NT2/D1 (cell line): Measurements from ENCODE around the gene SNRNP70.
A peak's percentile ranks its signal among the peaks of the same experiment; 100 is the strongest.
"Not testable (repeated sequence)": the region's sequence is repeated elsewhere in the genome, so short reads cannot be mapped to it uniquely, and the experiment has no call there.

Experiments
- DNase-seq: peaks from one replicate; pipeline ENCODE4 v3.0.0-alpha.2; 2011; ENCODE audit warnings: low read depth, low spot score
- H3K27me3 ChIP-seq: 2 replicates; pipeline ENCODE4 v1.6.0; 2011; ENCODE audit warnings: mild to moderate bottlenecking; ENCODE audit not compliant: insufficient read length, insufficient read depth
- H3K36me3 ChIP-seq: 2 replicates; pipeline ENCODE4 v1.6.1; 2011; ENCODE audit warnings: mild to moderate bottlenecking, low read length, mixed read lengths; ENCODE audit not compliant: insufficient read depth, insufficient read length
- H3K4me1 ChIP-seq: 2 replicates; pipeline ENCODE4 v1.5.1; 2011; ENCODE audit not compliant: insufficient read depth, insufficient read length
- H3K4me3 ChIP-seq: 2 replicates; pipeline ENCODE4 v1.5.1; 2011; ENCODE audit warnings: low read depth; ENCODE audit not compliant: insufficient read length
- H3K9ac ChIP-seq: 2 replicates; pipeline ENCODE4 v1.6.0; 2011; ENCODE audit warnings: low read depth; ENCODE audit not compliant: insufficient read length
- H3K9me3 ChIP-seq: 2 replicates; pipeline ENCODE4 v1.5.1; 2011; ENCODE audit warnings: mild to moderate bottlenecking, low read length; ENCODE audit not compliant: insufficient read depth
- SUZ12 ChIP-seq: IDR thresholded peaks from 2 replicates; pipeline ENCODE4 v1.6.1; 2011; ENCODE audit not compliant: insufficient read length, insufficient read depth; ENCODE audit errors: extremely low read depth
- YY1 ChIP-seq: IDR thresholded peaks from 2 replicates; pipeline ENCODE4 v1.6.1; 2011; ENCODE audit not compliant: insufficient read length, insufficient read depth
- ZNF274 ChIP-seq: IDR thresholded peaks from 2 replicates; pipeline ENCODE4 v1.6.1; 2011; ENCODE audit warnings: mild to moderate bottlenecking, low read depth, low read length

The SNRNP70 gene

GRCh38 chr19:49071860-49072547 lies 13.2 kb upstream of the SNRNP70 start:
- DNase-seq: no peak

DNA sequence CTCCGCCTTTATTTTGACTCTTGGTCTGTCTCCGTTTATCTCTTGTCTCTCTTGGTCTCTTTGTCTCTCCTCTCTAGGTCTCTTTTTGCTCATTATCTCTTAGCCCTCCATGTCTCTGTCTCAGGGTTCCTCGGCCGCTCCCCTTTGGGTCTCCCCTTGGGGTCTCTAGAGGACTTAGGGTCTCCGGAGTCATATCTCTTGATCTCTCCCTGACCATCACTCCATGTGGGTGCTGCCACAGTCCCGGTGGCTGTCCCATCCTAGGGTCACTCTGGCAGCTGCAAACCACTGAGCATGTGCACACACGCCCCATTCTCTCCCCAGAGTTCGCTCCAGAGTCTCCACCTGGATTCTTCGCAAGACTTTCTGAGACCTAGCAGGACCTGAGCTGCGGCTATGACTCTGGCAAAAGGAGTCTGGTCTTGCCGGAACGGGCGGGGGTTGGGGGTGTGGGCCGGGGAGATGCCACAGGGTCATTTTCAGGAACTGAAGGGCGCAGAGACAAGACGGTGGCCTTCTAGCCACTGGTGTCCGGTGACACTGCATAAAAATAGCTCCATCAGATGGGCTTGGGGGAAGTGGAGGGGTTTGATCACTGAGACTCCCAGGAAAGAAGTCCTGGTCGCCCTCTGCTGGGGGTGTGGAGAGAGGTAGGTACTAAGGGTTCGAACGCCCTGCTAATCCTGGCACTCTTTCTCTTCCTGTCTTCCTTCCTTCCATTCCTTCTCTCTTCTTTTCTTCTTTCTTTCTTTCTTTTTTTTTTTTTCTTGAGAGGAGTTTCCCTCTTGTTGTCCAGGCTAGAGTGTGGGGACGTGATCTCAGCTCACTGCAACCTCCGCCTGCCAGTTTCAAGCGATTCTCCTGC lies 11.5 kb upstream of the SNRNP70 start:
- H3K4me3 ChIP-seq: no peak overlapping the region
- H3K27me3 ChIP-seq: peaks cover 33% of the 10 kb centered on the region

More at GRCh38 chr19:49071860-49072547, 13.2 kb upstream of the SNRNP70 start:
- Histone ChIP-seq H3K27me3 (peaks cover 33% of the 10 kb centered on the region), H3K36me3 (no peaks in the 10 kb centered on the region), H3K9ac (peak overlapping the region; percentile 50), H3K4me3 (peak overlapping the region; percentile 37), H3K4me1 (peaks cover 6% of the 10 kb centered on the region), H3K9me3 (no peaks in the 10 kb centered on the region; the same call in 1 of the 2 replicates)
- TF ChIP-seq ZNF274 (no peak), SUZ12 (no peak), YY1 (no peak)

DNA sequence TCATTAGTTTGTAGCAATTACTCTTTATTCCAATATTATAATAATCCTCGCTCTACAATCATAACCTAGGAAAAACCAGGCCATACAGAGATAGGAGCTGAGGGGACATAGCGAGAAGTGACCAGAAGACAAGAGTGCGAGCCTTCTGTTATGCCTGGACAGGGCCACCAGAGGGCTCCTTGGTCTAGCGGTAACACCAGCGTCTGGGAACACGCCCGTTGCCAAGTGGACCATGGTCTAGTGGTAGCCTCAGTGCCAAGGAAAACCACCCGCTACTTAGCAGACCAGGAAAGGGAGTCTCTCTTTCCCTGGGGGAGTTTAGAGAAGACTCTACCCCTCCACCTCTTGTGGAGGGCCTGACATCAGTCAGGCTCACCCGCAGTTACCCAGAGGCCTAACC lies 10.4 kb upstream of the SNRNP70 start:
- not testable (repeated sequence) for H3K9me3 ChIP-seq, H3K36me3 ChIP-seq, DNase-seq, H3K4me1 ChIP-seq, H3K4me3 ChIP-seq, H3K9ac ChIP-seq
- peaks cover 23% of the 10 kb centered on the region for H3K27me3 ChIP-seq

More for the DNA sequence above, 11.5 kb upstream of the SNRNP70 start:
- peaks cover 2% of the 10 kb centered on the region for H3K4me1 ChIP-seq
- no peaks in the 10 kb centered on the region for H3K36me3 ChIP-seq
- no peaks in the 10 kb centered on the region; the same call in 1 of the 2 replicates for H3K9me3 ChIP-seq
- TF ChIP-seq ZNF274 (no peak), YY1 (no peak), SUZ12 (no peak)
- H3K9ac ChIP-seq: no peak overlapping the region
- no peak for DNase-seq

GRCh38 chr19:49080392-49080791 lies 4.9 kb upstream of the SNRNP70 start:
- no peak overlapping the region for H3K9ac ChIP-seq
- no peak for DNase-seq
- H3K4me1 ChIP-seq: no peaks in the 10 kb centered on the region
- H3K27me3 ChIP-seq: no peaks in the 10 kb centered on the region
- no peaks in the 10 kb centered on the region for H3K36me3 ChIP-seq
- TF ChIP-seq SUZ12: no peak
- no peak for TF ChIP-seq ZNF274
- no peak for TF ChIP-seq YY1
- no peak overlapping the region for H3K4me3 ChIP-seq
- H3K9me3 ChIP-seq: peaks cover 8% of the 10 kb centered on the region; the same call in 1 of the 2 replicates

DNA sequence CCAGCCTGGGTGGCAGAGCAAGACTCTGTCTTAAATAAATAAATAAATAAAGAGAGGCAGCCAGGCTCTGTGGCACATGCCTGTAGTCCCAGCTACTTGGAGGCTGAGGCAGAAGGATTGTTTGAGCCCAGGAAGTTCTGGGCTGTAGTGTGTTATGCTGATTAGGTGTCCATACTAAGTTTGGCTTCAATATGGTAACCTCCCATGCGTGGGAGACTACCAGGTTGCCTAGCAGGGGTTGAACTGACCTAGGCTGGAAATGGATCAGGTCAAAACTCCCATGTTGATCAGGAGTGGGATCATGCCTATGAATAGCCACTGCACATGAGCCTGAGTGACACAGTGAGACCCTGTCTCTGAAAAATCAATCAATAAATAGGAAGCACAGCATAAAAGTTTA lies 4.0 kb upstream of the SNRNP70 start:
- no peaks in the 10 kb centered on the region for H3K27me3 ChIP-seq
- peaks cover 8% of the 10 kb centered on the region; the same call in 1 of the 2 replicates for H3K9me3 ChIP-seq
- H3K4me3 ChIP-seq: no peak overlapping the region
- no peak for DNase-seq
- H3K9ac ChIP-seq: no peak overlapping the region
- no peak for TF ChIP-seq ZNF274
- no peak for TF ChIP-seq YY1
- TF ChIP-seq SUZ12: no peak
- H3K4me1 ChIP-seq: peaks cover 1% of the 10 kb centered on the region
- peaks cover 2% of the 10 kb centered on the region for H3K36me3 ChIP-seq

- H3K4me3 ChIP-seq: peak overlapping the region; percentile 24
- no peak for DNase-seq
- peaks cover 4% of the 10 kb centered on the region for H3K4me1 ChIP-seq
- TF ChIP-seq ZNF274 (no peak), SUZ12 (no peak), YY1 (no peak)
- H3K9ac ChIP-seq: peak overlapping the region; percentile 76
- no peaks in the 10 kb centered on the region for H3K27me3 ChIP-seq
- peaks cover 8% of the 10 kb centered on the region; the same call in 1 of the 2 replicates for H3K9me3 ChIP-seq
- H3K36me3 ChIP-seq: peaks cover 23% of the 10 kb centered on the region
Measured at GRCh38 chr19:49084206-49085019, 838 bp upstream of the SNRNP70 start.

DNA sequence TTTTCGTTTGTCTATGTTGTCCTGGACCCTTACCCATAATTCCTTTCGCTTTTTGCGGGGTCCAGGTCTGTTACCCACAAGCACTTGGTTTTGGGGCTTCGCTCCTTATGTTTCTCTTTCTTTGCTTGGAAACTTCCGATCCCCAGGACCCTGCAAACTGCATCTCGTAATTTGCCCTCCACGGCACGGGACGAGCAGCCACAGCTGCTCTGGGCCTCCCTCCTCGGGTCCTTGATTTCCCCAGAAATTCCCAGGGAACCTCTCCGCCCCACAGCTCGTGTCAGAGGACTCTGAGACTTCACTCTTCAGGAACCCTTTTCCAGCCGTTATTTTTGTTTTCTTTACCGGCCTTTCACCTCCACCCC lies 599 bp downstream of the SNRNP70 start:
- peaks cover 4% of the 10 kb centered on the region for H3K4me1 ChIP-seq
- peak overlapping the region; percentile 94 for H3K4me3 ChIP-seq
- TF ChIP-seq YY1 (no peak), SUZ12 (no peak), ZNF274 (no peak)
- peak overlapping the region; percentile 98 for H3K9ac ChIP-seq
- no peak for DNase-seq
- no peaks in the 10 kb centered on the region for H3K27me3 ChIP-seq
- peaks cover 35% of the 10 kb centered on the region for H3K36me3 ChIP-seq
- peaks cover 8% of the 10 kb centered on the region; the same call in 1 of the 2 replicates for H3K9me3 ChIP-seq
